H1 (cell line): Measurements from ENCODE around the gene FAM111A. TPM values are rescaled to one million over a fixed set of nuclear protein-coding genes. Genes with fewer than 3 reads are reported as not detected.

Source experiments
- BRCA1 ChIP-seq: IDR thresholded peaks from 2 replicates; pipeline ENCODE4 v1.6.1; 2012; ENCODE audit warnings: low read depth, low read length, improper control_type of control experiment
- CBX8 ChIP-seq: fragments of 300-800, 300-1000 bp; sonication (generic); IDR thresholded peaks from 2 replicates; pipeline ENCODE4 v1.7.1; 2016; ENCODE audit warnings: low read depth, low read length, borderline replicate concordance
- JUN ChIP-seq: IDR thresholded peaks from 2 replicates; pipeline ENCODE4 v1.6.1; 2011; ENCODE audit warnings: low read depth, mild to moderate bottlenecking, improper control_type of control experiment, low read length
- KDM1A ChIP-seq: fragments of 200-600, 300-600 bp; sonication (generic); IDR thresholded peaks from 2 replicates; pipeline ENCODE4 v1.7.1; 2016; ENCODE audit warnings: mild to moderate bottlenecking, low read length, borderline replicate concordance
- NANOG ChIP-seq: IDR thresholded peaks from 2 replicates; pipeline ENCODE4 v1.6.1; 2011; ENCODE audit warnings: low read length, low read depth, mild to moderate bottlenecking, inconsistent platforms; ENCODE audit not compliant: insufficient read depth, poor library complexity, severe bottlenecking
- NRF1 ChIP-seq: IDR thresholded peaks from 2 replicates; pipeline ENCODE4 v1.6.1; 2011; ENCODE audit warnings: mild to moderate bottlenecking, low read depth, low read length, improper control_type of control experiment
- POLR2AphosphoS5 ChIP-seq: IDR thresholded peaks from 2 replicates; pipeline ENCODE4 v1.6.1; 2011; ENCODE audit warnings: low read depth, low read length
- RAD21 ChIP-seq, 2 experiments: IDR thresholded peaks in 1 of 2; conservative IDR thresholded peaks in 1 of 2; 2 replicates each; pipeline ENCODE4 v1.6.1; 2011; ENCODE audit warnings: low read depth in 2 of 2, low read length in 2 of 2, improper control_type of control experiment in 1 of 2, inconsistent platforms in 1 of 2, mild to moderate bottlenecking in 1 of 2, moderate library complexity in 1 of 2
- RBBP5 ChIP-seq: IDR thresholded peaks from 2 replicates; pipeline ENCODE4 v1.7.1; 2012; ENCODE audit warnings: low read depth, mild to moderate bottlenecking, inconsistent platforms, low read length, moderate library complexity, borderline replicate concordance
- SIN3A ChIP-seq, 2 experiments: IDR thresholded peaks in 1 of 2; conservative IDR thresholded peaks in 1 of 2; 2 replicates each; pipeline ENCODE4 v1.6.1; 2011 to 2012; ENCODE audit warnings: low read length in 2 of 2, improper control_type of control experiment in 1 of 2, low read depth in 1 of 2, mild to moderate bottlenecking in 1 of 2
- SP1 ChIP-seq: IDR thresholded peaks from 2 replicates; pipeline ENCODE4 v1.6.1; 2011; ENCODE audit warnings: low read depth, low read length
- SP2 ChIP-seq: IDR thresholded peaks from 2 replicates; pipeline ENCODE4 v1.6.1; 2012; ENCODE audit warnings: mild to moderate bottlenecking, low read length, inconsistent platforms
- TAF1 ChIP-seq: IDR thresholded peaks from 2 replicates; pipeline ENCODE4 v1.6.1; 2011; ENCODE audit warnings: mild to moderate bottlenecking, low read depth, low read length
- TAF7 ChIP-seq: optimal IDR thresholded peaks from 2 replicates; pipeline ENCODE3; 2011; ENCODE audit warnings: low read depth, mild to moderate bottlenecking, inconsistent platforms, low read length, moderate library complexity, borderline replicate concordance
- TBP ChIP-seq: IDR thresholded peaks from 2 replicates; pipeline ENCODE4 v1.6.1; 2011; ENCODE audit warnings: low read depth, low read length, improper control_type of control experiment
- TCF12 ChIP-seq: IDR thresholded peaks from 2 replicates; pipeline ENCODE4 v1.6.1; 2011; ENCODE audit warnings: low read depth, mild to moderate bottlenecking, low read length
- polyA plus RNA-seq, 7 experiments: library from polyadenylated mRNA; depleted of rRNA in 3 of 7; stranded (reverse) in 5 of 7; unstranded in 2 of 7; fragments of >200 nt in 5 of 7; fragments of 200-250 nt in 2 of 7; gene quantifications; 1 replicate in 5 of 7; 2 replicates in 1 of 7; 4 replicates in 1 of 7; pipeline versions ENCODE4 v1.2.1 to v1.2.3, GENCODE V29; 2011 to 2013; ENCODE audit warnings: missing spikeins in 2 of 7, mixed read lengths in 2 of 7
- total RNA-seq: library from RNA; stranded (reverse); fragmentation: NEBNext Ultra II Directional; extraction: Animal tissue kit (Norgen Biotek cat#: 25700); gene quantifications from 2 replicates; pipeline ENCODE4 v1.2.1, GENCODE V29; 2021
- TF ChIP-seq, protein P1 (sequence below), 3 experiments: IDR thresholded peaks; 1 replicate in 2 of 3; 2 replicates in 1 of 3; pipeline versions ENCODE4 v1.5.1 to v1.6.1; 2011; ENCODE audit warnings: low read length in 3 of 3, mild to moderate bottlenecking in 3 of 3, inconsistent platforms in 2 of 3, low read depth in 1 of 3, moderate library complexity in 1 of 3; ENCODE audit not compliant: insufficient read depth in 1 of 3; ENCODE audit errors: control extremely low read depth in 1 of 3
- TF ChIP-seq, protein P2 (sequence below): IDR thresholded peaks from 2 replicates; pipeline ENCODE4 v1.6.1; 2012; ENCODE audit warnings: inconsistent platforms

Gene FAM111A
- total and polyA plus RNA-seq, 2 of the 8 experiments (the other 6 are each of a cell fraction or from before 2014, with no cell fraction given), result 10.2 to 29.9 TPM

DNA sequence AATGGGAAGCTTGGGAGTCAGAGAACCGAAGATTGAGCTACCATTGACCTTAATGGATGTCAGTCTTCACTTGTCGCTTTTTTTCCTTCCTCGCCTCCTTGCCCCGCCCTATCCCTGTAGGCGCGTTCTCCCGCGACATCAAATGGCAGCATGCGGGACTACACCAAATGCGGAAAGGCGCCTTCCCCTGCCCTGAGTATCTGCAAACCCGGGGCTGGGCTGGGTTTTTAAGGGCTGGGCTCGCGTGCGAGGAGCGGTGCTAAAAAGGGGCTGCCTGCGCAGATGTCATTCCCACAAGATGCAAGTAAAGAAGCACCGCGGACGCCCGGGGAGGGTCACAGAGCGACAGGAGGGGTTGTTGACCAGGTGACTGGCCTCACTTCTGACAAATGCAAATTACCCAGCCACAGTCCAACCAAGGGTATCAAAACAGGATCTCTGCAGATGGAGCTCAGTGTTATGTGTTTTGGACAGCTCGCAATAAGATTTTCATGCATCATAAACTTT is 40.3 kb upstream of the FAM111A start (continued):
- no peak for TF ChIP-seq KDM1A
- TF ChIP-seq, protein P1, sequence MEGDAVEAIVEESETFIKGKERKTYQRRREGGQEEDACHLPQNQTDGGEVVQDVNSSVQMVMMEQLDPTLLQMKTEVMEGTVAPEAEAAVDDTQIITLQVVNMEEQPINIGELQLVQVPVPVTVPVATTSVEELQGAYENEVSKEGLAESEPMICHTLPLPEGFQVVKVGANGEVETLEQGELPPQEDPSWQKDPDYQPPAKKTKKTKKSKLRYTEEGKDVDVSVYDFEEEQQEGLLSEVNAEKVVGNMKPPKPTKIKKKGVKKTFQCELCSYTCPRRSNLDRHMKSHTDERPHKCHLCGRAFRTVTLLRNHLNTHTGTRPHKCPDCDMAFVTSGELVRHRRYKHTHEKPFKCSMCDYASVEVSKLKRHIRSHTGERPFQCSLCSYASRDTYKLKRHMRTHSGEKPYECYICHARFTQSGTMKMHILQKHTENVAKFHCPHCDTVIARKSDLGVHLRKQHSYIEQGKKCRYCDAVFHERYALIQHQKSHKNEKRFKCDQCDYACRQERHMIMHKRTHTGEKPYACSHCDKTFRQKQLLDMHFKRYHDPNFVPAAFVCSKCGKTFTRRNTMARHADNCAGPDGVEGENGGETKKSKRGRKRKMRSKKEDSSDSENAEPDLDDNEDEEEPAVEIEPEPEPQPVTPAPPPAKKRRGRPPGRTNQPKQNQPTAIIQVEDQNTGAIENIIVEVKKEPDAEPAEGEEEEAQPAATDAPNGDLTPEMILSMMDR (IDR thresholded peaks at IDR 0.05; ENCODE audit: control extremely low read depth in 1 of 3, insufficient read depth in 1 of 3, low read depth in 1 of 3, low read length in 3 of 3), result peak; percentile 63 to 65 (median 63)
- no peak for TF ChIP-seq TAF7
- TF ChIP-seq NRF1, result no peak
- peak; percentile 66 to 78 for TF ChIP-seq RAD21 (IDR thresholded peaks at IDR 0.05 in 1 of 2, conservative IDR thresholded peaks at IDR 0.05 in 1 of 2; ENCODE audit: low read depth in 2 of 2, low read length in 2 of 2)
- TF ChIP-seq TAF1, result peak; percentile 49; the same call in 1 of the 2 replicates
- no peak for TF ChIP-seq SIN3A (conservative IDR thresholded peaks at IDR 0.05 in 1 of 2, IDR thresholded peaks at IDR 0.05 in 1 of 2; ENCODE audit: low read depth in 1 of 2, low read length in 2 of 2)
- TF ChIP-seq SP1, result no peak
- no peak for TF ChIP-seq JUN
- TF ChIP-seq CBX8, result no peak
- TF ChIP-seq TBP, result no peak
- TF ChIP-seq, protein P2, sequence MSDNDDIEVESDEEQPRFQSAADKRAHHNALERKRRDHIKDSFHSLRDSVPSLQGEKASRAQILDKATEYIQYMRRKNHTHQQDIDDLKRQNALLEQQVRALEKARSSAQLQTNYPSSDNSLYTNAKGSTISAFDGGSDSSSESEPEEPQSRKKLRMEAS, result peak; percentile 82
- TF ChIP-seq RBBP5, result no peak
- TF ChIP-seq TCF12, result no peak
- no peak for TF ChIP-seq SP2
- no peak for TF ChIP-seq NANOG
- TF ChIP-seq POLR2AphosphoS5, result 0 out of 2 replicates have a peak, but pooled peaks have one; percentile 43
- TF ChIP-seq BRCA1, result no peak
